CD4-positive, alpha-beta T cell treated with Interleukin-17A for 4 hours (primary cell): ENCODE measurements around the gene PPY.
"Not testable (repeated sequence)": the region's sequence is repeated elsewhere in the genome, so short reads cannot be mapped to it uniquely, and the experiment has no call there.

Experiments used
- DNase-seq: peaks from one replicate; pipeline ENCODE4 v3.0.0-alpha.2; 2020; ENCODE audit warnings: mixed read lengths

The PPY gene

DNA sequence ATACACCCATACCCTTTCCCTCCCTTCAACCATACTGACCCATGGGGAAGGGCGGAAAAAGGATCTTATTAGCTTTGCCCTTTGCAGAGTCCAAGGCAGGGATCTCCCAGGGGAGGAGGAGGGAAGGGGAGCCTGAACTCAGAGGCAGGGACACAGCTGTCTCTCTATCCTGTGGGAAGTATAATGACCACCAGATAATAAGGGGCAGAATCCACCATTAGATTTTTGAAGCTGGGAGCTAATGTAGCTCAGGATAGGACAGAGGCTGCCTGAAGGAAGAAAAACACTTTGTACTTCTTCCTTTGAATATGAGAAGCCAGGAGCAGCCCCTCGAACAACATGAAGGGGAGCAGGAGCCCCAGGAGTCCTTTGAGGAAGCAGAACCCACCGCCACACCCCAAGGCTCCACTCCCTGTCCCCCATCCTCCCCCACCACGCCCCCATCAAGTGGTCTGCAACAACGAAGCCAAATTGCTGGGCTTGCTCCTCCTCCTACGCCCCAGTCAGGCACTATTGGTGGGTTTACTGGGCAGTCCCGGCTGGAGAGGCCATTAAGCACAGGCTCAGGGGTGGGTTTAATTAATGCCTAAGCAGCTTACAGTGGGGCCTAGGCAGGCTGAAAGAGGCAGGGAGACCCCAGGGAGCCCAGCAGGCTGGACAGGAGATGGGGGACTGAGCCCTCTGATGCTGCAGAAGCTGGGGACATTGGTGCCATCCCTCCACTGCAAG lies 40.3 kb downstream of the PPY start:
- DNase-seq, result no peak

GRCh38 chr17:43900858-43901754 lies 41.2 kb downstream of the PPY start:
- DNase-seq, result no peak

DNA sequence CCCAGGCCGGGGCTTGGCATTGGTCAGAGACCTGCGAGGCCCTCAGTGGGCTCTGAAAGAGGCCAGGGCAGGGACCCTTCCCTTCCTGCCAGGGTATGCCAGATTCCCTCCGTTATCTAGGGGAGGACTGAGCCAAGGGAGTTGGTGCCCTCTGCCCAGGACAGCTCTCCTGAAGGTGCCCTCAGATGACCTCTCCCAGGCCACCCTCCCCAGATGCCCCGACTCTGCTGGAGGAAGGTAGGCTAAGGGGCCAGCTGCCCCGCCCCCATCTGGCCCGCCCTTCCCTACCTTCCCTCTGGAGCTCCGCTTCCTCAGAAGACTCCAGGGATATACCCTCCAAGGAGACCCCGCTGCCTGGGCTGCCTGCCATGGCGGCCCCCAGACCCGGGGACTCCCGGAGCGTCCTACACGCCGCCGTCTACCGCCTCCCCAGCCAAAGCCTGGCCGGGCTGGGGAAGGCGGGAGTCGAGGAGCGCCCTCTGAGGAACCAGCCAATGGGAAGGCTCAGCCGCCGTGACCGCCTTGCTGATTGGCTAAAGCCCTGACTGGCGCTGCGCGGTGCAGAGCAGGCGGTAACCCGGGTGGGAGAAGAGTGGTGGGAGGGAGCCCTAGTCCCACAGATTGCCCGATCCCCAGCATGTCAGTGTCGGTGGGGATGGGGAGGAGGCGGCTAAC lies 42.0 kb downstream of the PPY start:
- peak; percentile 85 for DNase-seq

GRCh38 chr17:43898446-43898845 lies 43.8 kb downstream of the PPY start:
- DNase-seq, result no peak

GRCh38 chr17:43897831-43898230 lies 44.4 kb downstream of the PPY start:
- DNase-seq, result no peak

DNA sequence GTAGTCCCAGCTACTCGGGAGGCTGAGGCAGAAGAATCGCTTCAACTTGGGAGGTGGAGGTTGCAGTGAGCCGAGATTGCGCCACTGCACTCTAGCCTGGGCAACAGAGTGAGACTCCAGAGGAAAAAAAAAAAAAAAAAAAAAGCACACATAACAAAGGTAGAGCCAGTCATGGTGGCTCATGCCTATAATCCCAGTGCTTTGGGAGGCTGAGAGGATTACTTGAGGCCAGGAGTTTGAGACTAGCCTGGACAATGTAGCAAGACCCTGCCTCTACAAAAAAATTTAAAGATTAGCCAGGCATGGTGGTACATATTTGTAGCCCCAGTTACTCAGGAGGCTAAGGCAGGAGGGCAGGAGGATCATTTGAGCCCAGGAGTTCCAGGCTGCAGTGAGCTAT lies 47.8 kb downstream of the PPY start:
- not testable (repeated sequence) for DNase-seq

- no peak for DNase-seq
These were observed 49.7 kb downstream of the PPY start for GRCh38 chr17:43892647-43892952.

DNA sequence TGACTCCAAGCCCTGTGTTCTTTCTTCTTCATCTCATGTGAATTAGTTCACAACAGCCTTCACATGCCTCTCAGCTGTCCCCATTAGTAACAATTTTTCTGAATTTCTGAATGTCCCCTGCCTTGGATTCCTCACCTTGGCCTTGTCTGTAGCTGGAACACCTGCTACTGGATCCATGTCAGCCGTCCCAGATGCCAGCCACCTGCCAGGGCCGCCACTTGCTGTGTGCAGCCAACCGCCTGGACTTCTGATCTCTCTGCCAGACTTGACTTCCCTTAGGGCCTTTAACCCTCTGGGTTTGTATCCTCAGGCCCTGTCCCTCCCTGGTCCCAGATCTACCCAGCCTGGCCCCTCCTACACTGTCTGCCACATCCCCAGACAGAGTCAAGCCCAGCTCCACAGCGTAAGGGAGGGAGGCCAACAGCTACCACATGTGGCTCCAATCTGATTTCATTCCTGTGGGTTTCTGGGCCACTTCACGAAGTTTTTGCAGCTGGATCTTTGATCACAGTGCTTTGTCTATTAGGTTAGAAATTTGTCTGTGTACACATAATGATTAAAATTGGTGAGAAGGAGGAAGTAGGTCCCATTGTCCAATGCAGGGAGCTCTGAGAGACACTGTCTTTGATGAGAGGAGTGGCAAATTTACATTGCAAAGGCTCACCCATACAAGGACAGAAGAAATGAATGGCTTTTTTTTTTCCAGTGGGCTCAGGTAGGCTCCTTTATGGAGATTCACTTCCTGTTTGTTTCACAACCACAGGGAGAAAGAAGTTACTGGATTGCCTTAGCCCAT lies 50.2 kb downstream of the PPY start:
- DNase-seq, result no peak
